ENCODE data around the gene CLEC4M.
A peak's percentile ranks its signal among the peaks of the same experiment; 100 is the strongest.

Gene CLEC4M

GRCh38 chr19:7734220-7735203 lies 28.5 kb upstream of the CLEC4M start:
- DNase-seq (ENCODE audit: low spot score), result no peak
- Histone ChIP-seq H3K4me3 (no peak overlapping the region), H3K27ac (peak overlapping the region in 1 of 2 donors; percentile 62)
- TF ChIP-seq, protein P1, sequence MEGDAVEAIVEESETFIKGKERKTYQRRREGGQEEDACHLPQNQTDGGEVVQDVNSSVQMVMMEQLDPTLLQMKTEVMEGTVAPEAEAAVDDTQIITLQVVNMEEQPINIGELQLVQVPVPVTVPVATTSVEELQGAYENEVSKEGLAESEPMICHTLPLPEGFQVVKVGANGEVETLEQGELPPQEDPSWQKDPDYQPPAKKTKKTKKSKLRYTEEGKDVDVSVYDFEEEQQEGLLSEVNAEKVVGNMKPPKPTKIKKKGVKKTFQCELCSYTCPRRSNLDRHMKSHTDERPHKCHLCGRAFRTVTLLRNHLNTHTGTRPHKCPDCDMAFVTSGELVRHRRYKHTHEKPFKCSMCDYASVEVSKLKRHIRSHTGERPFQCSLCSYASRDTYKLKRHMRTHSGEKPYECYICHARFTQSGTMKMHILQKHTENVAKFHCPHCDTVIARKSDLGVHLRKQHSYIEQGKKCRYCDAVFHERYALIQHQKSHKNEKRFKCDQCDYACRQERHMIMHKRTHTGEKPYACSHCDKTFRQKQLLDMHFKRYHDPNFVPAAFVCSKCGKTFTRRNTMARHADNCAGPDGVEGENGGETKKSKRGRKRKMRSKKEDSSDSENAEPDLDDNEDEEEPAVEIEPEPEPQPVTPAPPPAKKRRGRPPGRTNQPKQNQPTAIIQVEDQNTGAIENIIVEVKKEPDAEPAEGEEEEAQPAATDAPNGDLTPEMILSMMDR (IDR thresholded peaks at IDR 0.05), result no peak

GRCh38 chr19:7736148-7736547 lies 26.9 kb upstream of the CLEC4M start:
- H3K27ac ChIP-seq, result no peak overlapping the region
- TF ChIP-seq, protein P1 (IDR thresholded peaks at IDR 0.05), result no peak
- DNase-seq (ENCODE audit: low spot score), result no peak
- H3K4me3 ChIP-seq, result no peak overlapping the region

GRCh38 chr19:7737215-7737614 lies 25.8 kb upstream of the CLEC4M start:
- DNase-seq (ENCODE audit: low spot score), result no peak
- TF ChIP-seq, protein P1 (IDR thresholded peaks at IDR 0.05), result no peak
- no peak overlapping the region for H3K4me3 ChIP-seq
- no peak overlapping the region for H3K27ac ChIP-seq

GRCh38 chr19:7738023-7738422 lies 25.0 kb upstream of the CLEC4M start:
- H3K27ac ChIP-seq, result no peak overlapping the region
- no peak for DNase-seq (ENCODE audit: low spot score)
- TF ChIP-seq, protein P1 (IDR thresholded peaks at IDR 0.05), result no peak

GRCh38 chr19:7739211-7739755 lies 23.8 kb upstream of the CLEC4M start:
- Histone ChIP-seq H3K4me3 (no peak overlapping the region), H3K27ac (peak overlapping the region in 1 of 2 donors; percentile 60)
- TF ChIP-seq, protein P1 (IDR thresholded peaks at IDR 0.05), result no peak
- no peak for DNase-seq (ENCODE audit: low spot score)

More at GRCh38 chr19:7738023-7738422, 25.0 kb upstream of the CLEC4M start:
- no peak overlapping the region for H3K4me3 ChIP-seq

DNA sequence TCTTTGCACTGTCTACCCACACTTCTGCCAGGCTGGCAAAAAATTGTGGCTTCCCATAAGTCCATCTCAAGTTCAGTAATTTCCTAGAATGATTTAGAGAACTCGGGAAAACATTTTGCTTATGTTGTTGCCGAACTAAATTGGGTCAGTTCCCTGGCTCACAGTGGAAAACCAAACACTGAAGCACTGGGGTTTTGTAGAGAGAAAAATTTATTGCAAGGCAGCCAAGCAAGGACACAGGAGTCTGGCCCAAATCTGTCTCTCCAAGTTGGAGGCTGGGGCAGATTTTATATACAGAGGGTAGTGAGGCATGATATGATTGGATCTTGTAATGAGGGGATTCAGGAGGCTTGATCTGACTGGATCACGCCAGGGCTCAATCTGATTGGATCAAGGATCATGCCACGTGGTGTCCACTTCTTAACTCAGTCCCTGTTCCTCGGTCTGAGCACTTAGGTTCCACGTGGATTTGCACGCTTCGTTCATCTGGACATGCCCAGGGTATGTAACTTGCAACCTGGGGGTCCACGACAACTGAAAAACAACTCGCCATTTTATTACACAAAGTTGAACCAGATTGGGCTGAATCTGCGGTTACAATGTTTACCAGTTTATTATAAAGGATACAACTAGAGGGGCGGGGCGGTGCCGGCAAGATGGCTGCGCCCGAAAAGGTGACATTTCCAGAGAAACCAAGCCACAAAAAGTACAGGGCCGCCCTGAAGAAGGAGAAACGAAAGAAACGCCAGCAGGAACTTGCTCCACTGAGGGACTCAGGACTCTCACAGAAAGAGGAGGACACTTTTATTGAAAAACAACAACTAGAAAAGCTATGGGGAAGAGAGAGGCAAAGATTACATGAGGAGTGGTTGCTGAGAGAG lies 23.0 kb upstream of the CLEC4M start:
- DNase-seq (ENCODE audit: low spot score), result no peak
- Histone ChIP-seq H3K4me3 (no peak overlapping the region), H3K27ac (peak overlapping the region in 1 of 2 donors; percentile 60)
- TF ChIP-seq, protein P1 (IDR thresholded peaks at IDR 0.05), result no peak
